Prostate gland (tissue), 2 donors: ENCODE measurements around the gene CRYBA2. TPM values are rescaled to one million over a fixed set of nuclear protein-coding genes. Genes with fewer than 3 reads are reported as not detected.

ENCODE experiments used
- DNase-seq: peaks from one replicate; pipeline ENCODE4 v3.0.0-alpha.2; 2019; ENCODE audit warnings: low spot score
- H3K27ac ChIP-seq, 2 donors: fragments of 200-600 bp; sonication (generic); 2 replicates each; pipeline ENCODE4 v1.5.1; 2017 to 2019
- H3K27me3 ChIP-seq: fragments of 200-600 bp; sonication (generic); replicated peaks from 2 replicates; pipeline ENCODE4 v1.5.1; 2019; ENCODE audit not compliant: insufficient read depth
- H3K36me3 ChIP-seq, 2 donors: fragments of 200-600 bp; sonication (generic); 1 replicate in 1 of 2; 2 replicates in 1 of 2; pipeline versions ENCODE4 v1.5.1 to v1.8.1; 2017 to 2019
- H3K4me1 ChIP-seq: fragments of 200-600 bp; sonication (generic); replicated peaks from 2 replicates; pipeline ENCODE4 v1.5.1; 2019
- H3K4me3 ChIP-seq, 2 donors: fragments of 200-600 bp; sonication (generic); 2 replicates each; pipeline ENCODE4 v1.5.1; 2017 to 2019
- H3K9me3 ChIP-seq: fragments of 200-600 bp; sonication (generic); 2 replicates; pipeline ENCODE4 v1.5.1; 2017
- POLR2A ChIP-seq: fragments of 450-650 bp; IDR thresholded peaks from one replicate; pipeline ENCODE4 v1.6.1; 2016; ENCODE audit warnings: antibody characterized with exemption, mild to moderate bottlenecking
- POLR2AphosphoS5 ChIP-seq: sonication (generic); formaldehyde crosslinking; IDR thresholded peaks from one replicate; pipeline ENCODE4 v1.6.1; 2017; ENCODE audit warnings: antibody characterized with exemption
- WGBS: methylation state at CpG from one replicate; pipeline ENCODE4 v1.1.5; 2018; 5-methylcytosine and 5-hydroxymethylcytosine counted together
- intact Hi-C: fragments of 100-400 bp; cut with DNase I; formaldehyde crosslinking; loops from one replicate; pipeline ENCODE4 v1.14.2; 2022
- total RNA-seq, 2 donors: library from RNA; depleted of rRNA; stranded (reverse); fragments of >200 nt; gene quantifications; one replicate each; pipeline ENCODE4 v1.1.0, GENCODE V29; 2016
- TF ChIP-seq, protein P1 (sequence below), 4 experiments: fragments of 200-600 bp in 2 of 4; fragments of 450-650 bp in 2 of 4; sonication (generic) in 2 of 4; IDR thresholded peaks; 1 replicate in 3 of 4; 2 replicates in 1 of 4; pipeline ENCODE4 v1.5.1; 2016 to 2019; ENCODE audit warnings: antibody characterized with exemption in 4 of 4, mild to moderate bottlenecking in 2 of 4, moderate library complexity in 2 of 4

The CRYBA2 gene
- total RNA-seq, 2 donors from 2014 or later, result 3.0 TPM; not detected in 1

DNA sequence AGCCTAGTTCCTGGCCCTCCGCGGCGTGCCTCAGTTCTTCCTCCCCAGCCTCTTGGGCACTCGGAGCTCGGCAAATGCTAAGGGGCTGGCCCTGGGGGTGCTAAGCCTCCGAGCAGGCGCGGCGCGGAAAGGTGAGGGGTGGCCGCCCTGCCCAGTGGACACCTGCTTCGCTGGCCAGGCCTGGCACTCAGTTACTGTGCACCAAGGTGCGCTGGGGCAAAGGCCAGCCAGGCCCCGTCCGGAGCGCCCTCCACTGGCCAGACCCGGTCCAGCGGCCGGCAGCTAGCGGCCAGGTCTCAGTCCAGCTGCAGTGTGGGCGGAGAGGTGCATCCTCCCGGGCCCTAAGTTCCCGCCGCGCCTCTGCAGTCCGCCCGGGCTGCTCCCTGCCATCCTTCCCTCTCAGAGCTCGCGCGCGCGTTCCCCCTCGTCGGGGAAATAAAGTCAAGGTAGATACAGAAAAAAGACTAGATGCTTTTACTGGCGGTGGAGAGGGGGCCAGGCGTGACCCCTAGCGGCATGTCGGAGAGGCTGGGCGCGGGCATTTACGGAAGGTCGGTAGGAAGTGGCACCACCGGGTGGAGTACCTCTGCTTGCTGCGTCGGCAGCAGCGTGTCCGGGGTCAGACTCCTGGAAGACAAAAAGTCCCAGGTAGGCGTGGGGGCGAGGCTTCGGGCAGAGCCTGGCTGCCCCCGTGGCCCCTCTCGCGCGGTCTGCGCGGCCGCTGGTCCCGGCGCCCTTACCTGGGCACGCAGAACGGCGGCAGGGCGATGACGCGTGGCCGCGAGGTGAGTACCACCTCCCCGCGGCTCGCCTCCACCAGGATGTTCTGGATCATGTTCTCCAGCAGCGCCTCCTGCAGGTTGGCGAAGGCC, 9.4 kb upstream of the CRYBA2 start:
- Histone ChIP-seq H3K36me3 (no peaks in the 10 kb centered on the region), H3K27ac (peak overlapping the region; percentile 93 to 95), H3K9me3 (no peaks in the 10 kb centered on the region), H3K4me3 (peak overlapping the region; percentile 22 to 53), H3K4me1 (peaks cover 10% of the 10 kb centered on the region), H3K27me3 (no peaks in the 10 kb centered on the region)
- WGBS, result 1% methylated on average over 68 of the region's 72 CpGs
- TF ChIP-seq POLR2AphosphoS5, result peak; percentile 43
- TF ChIP-seq, protein P1, sequence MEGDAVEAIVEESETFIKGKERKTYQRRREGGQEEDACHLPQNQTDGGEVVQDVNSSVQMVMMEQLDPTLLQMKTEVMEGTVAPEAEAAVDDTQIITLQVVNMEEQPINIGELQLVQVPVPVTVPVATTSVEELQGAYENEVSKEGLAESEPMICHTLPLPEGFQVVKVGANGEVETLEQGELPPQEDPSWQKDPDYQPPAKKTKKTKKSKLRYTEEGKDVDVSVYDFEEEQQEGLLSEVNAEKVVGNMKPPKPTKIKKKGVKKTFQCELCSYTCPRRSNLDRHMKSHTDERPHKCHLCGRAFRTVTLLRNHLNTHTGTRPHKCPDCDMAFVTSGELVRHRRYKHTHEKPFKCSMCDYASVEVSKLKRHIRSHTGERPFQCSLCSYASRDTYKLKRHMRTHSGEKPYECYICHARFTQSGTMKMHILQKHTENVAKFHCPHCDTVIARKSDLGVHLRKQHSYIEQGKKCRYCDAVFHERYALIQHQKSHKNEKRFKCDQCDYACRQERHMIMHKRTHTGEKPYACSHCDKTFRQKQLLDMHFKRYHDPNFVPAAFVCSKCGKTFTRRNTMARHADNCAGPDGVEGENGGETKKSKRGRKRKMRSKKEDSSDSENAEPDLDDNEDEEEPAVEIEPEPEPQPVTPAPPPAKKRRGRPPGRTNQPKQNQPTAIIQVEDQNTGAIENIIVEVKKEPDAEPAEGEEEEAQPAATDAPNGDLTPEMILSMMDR (IDR thresholded peaks at IDR 0.05), result peak in 3 of 4 experiments; percentile 56 to 91 (median 69)
- no peak for TF ChIP-seq POLR2A
- peak; percentile 76 for DNase-seq
- intact Hi-C loops, result no loop called here

GRCh38 chr2:219001577-219002394, 8.6 kb upstream of the CRYBA2 start:
- peak overlapping the region; percentile 38 to 53 for H3K4me3 ChIP-seq

GRCh38 chr2:219001100-219001576, 7.9 kb upstream of the CRYBA2 start:
- peak overlapping the region; percentile 93 to 95 for H3K27ac ChIP-seq
- peak overlapping the region; percentile 38 to 53 for H3K4me3 ChIP-seq
- intact Hi-C loops, result no loop called here
- WGBS, result 19% methylated on average over 26 of the region's 26 CpGs
- no peaks in the 10 kb centered on the region for H3K9me3 ChIP-seq
- H3K4me1 ChIP-seq, result peaks cover 15% of the 10 kb centered on the region
- DNase-seq, result no peak
- H3K27me3 ChIP-seq, result no peaks in the 10 kb centered on the region
- TF ChIP-seq, protein P1 (IDR thresholded peaks at IDR 0.05), result no peak
- TF ChIP-seq POLR2A (no peak), POLR2AphosphoS5 (no peak)
- H3K36me3 ChIP-seq, result no peaks in the 10 kb centered on the region

More at GRCh38 chr2:219001577-219002394, 8.6 kb upstream of the CRYBA2 start:
- peak; percentile 78 for TF ChIP-seq POLR2A
- TF ChIP-seq POLR2AphosphoS5, result peak; percentile 82
- TF ChIP-seq, protein P1 (IDR thresholded peaks at IDR 0.05), result no peak
- H3K36me3 ChIP-seq, result no peaks in the 10 kb centered on the region
- intact Hi-C loops, result no loop called here
- no peaks in the 10 kb centered on the region for H3K27me3 ChIP-seq
- H3K4me1 ChIP-seq, result peaks cover 10% of the 10 kb centered on the region
- under 1% methylated on average over 54 of the region's 70 CpGs for WGBS
- H3K27ac ChIP-seq, result peak overlapping the region; percentile 93 to 95
- H3K9me3 ChIP-seq, result no peaks in the 10 kb centered on the region
- peak; percentile 93 for DNase-seq

GRCh38 chr2:219000569-219000960, 7.3 kb upstream of the CRYBA2 start:
- TF ChIP-seq, protein P1 (IDR thresholded peaks at IDR 0.05), result no peak
- TF ChIP-seq POLR2A (no peak), POLR2AphosphoS5 (no peak)
- Histone ChIP-seq H3K27me3 (no peaks in the 10 kb centered on the region), H3K9me3 (no peaks in the 10 kb centered on the region), H3K4me3 (peak overlapping the region; percentile 38 to 53), H3K4me1 (peaks cover 15% of the 10 kb centered on the region), H3K36me3 (no peaks in the 10 kb centered on the region), H3K27ac (peak overlapping the region; percentile 93 to 95)
- DNase-seq, result no peak
- 36% methylated on average over 8 of the region's 8 CpGs for WGBS
- intact Hi-C loops, result no loop called here
